Measurements from ENCODE around the gene CEBPA. TPM values are rescaled to one million over a fixed set of nuclear protein-coding genes. Genes with fewer than 3 reads are reported as not detected.

CEBPA gene
- polyA plus RNA-seq, 3 donors: 17.9 to 76.3 (median 47.5) TPM

DNA sequence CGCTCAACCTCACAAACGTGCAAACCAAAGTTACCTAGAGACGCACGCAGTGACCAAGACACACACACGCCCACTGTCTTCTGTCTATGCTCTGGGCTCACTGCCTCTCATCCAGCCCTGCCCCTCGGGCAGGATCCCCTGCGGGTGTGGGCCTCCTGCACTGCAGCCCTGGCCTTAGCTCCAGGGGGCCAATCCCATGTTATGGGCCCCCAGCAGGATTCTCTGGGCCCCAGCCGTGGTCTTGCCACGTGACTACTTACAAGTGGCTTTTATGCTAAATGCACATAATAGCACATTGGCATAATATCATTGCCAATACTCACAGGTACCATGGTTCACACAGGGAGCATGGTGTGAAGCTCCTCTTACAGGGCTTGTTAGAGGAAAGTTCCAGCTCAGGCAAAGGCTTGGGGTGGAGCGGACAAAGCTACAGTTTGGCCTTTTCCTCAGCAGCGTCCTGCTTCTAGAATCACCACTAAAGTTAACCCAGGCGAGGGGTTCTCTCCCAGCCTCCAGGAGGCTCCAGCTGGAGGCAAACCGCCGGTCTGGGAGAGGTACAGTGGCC, 37.4 kb downstream of the CEBPA start:
- no peak for DNase-seq
- no peak overlapping the region for H3K27ac Mint-ChIP-seq
- Histone ChIP-seq H2AFZ (ENCODE audit: insufficient read depth, low read depth, low read length, poor library complexity, severe bottlenecking) (no peak overlapping the region), H4K20me1 (ENCODE audit: insufficient read depth, low read length) (no peaks in the 10 kb centered on the region), H3K4me1 (ENCODE audit: control insufficient read depth in 1 of 2, insufficient read depth in 2 of 2, low read length in 2 of 2) (peaks cover 77 to 89% of the 10 kb centered on the region in 2 donors), H3K27ac (ENCODE audit: low read depth in 1 of 2, low read length in 2 of 2) (no peak overlapping the region), H3K9me3 (replicated peaks in 1 of 2; ENCODE audit: control insufficient read depth in 1 of 2, insufficient read depth in 1 of 2, low read length in 2 of 2) (no peaks in the 10 kb centered on the region), H3K79me2 (ENCODE audit: insufficient read depth, low read length) (peaks cover 22% of the 10 kb centered on the region), H3K4me2 (replicated peaks; ENCODE audit: extremely low read depth, low read length, poor library complexity, severe bottlenecking) (no peak overlapping the region), H3K9ac (ENCODE audit: insufficient read depth, low read length, poor library complexity, severe bottlenecking) (no peak overlapping the region), H3K4me3 (replicated peaks in 1 of 3; ENCODE audit: low read depth in 2 of 3, low read length in 3 of 3) (no peak overlapping the region), H3K27me3 (ENCODE audit: control insufficient read depth in 2 of 2, insufficient read depth in 2 of 2, low read length in 2 of 2) (no peaks in the 10 kb centered on the region), H3K36me3 (replicated peaks in 1 of 2; ENCODE audit: control insufficient read depth in 1 of 2, insufficient read depth in 2 of 2, low read length in 2 of 2) (no peaks in the 10 kb centered on the region)
- intact Hi-C loops (cut with micrococcal nuclease): loop anchor here (5.0 kb wide), 2 partner anchors 32 to 37 kb away; partner anchors contain the start of gene CEBPA (in 1 of the 2)
- TF ChIP-seq, protein P1, sequence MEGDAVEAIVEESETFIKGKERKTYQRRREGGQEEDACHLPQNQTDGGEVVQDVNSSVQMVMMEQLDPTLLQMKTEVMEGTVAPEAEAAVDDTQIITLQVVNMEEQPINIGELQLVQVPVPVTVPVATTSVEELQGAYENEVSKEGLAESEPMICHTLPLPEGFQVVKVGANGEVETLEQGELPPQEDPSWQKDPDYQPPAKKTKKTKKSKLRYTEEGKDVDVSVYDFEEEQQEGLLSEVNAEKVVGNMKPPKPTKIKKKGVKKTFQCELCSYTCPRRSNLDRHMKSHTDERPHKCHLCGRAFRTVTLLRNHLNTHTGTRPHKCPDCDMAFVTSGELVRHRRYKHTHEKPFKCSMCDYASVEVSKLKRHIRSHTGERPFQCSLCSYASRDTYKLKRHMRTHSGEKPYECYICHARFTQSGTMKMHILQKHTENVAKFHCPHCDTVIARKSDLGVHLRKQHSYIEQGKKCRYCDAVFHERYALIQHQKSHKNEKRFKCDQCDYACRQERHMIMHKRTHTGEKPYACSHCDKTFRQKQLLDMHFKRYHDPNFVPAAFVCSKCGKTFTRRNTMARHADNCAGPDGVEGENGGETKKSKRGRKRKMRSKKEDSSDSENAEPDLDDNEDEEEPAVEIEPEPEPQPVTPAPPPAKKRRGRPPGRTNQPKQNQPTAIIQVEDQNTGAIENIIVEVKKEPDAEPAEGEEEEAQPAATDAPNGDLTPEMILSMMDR (IDR thresholded peaks at IDR 0.05): no peak
- no peak overlapping the region for H3K4me3 Mint-ChIP-seq
- H3K4me1 Mint-ChIP-seq: peaks cover 86% of the 10 kb centered on the region
- WGBS (ENCODE audit: insufficient coverage): 82% methylated on average over 11 of the region's 14 CpGs
- peaks cover 0 to 4% of the 10 kb centered on the region in 2 donors for H3K36me3 Mint-ChIP-seq
- H3K9me3 Mint-ChIP-seq: no peaks in the 10 kb centered on the region
- H3K27me3 Mint-ChIP-seq (ENCODE audit: low read depth in 3 of 3): peaks cover 0 to 4% (median 0%) of the 10 kb centered on the region in 3 donors

DNA sequence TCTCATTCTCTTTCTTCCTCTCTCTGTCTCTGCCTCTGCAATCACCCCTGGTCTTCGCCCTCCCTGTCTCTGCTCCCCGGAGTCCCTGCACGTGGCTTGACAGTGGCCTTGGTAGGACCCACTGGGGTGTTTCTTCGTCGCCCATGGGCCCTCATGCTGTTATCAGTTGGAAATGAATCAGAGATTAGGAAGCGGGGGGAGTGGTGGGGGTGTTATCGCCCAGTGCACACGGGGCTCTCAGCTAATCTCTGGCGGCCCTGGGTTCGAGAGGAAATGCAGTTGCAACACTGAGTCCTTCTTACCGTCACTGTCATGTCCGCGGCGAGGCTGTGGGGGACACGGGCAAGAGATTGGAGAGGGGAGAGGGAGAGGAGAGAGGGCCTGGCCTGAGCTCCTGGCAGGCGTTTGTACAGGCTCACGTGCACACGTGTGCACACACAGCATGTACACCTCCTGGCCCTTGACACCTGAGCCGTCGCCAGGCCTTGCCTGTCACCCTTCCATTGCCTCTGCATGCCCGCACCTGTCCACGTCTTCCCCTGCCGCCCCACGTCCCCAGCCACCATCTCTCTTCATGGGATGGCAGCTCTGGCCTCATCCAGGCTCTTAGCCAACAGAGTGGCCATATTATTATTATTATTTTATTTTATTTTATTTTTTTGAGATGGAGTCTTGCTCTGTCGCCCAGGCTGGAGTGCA, 38.9 kb downstream of the CEBPA start:
- H3K4me1 ChIP-seq (ENCODE audit: control insufficient read depth in 1 of 2, insufficient read depth in 2 of 2, low read length in 2 of 2): peaks cover 78 to 85% of the 10 kb centered on the region in 2 donors
- peaks cover 0 to 4% of the 10 kb centered on the region in 2 donors for H3K36me3 Mint-ChIP-seq
- no peaks in the 10 kb centered on the region for H3K9me3 ChIP-seq (replicated peaks in 1 of 2; ENCODE audit: control insufficient read depth in 1 of 2, insufficient read depth in 1 of 2, low read length in 2 of 2)

More for the DNA sequence above, 38.9 kb downstream of the CEBPA start:
- H3K79me2 ChIP-seq (ENCODE audit: insufficient read depth, low read length): peaks cover 14% of the 10 kb centered on the region
- Mint-ChIP-seq H3K27ac (no peak overlapping the region), H3K27me3 (ENCODE audit: low read depth in 3 of 3) (peaks cover 0 to 4% (median 0%) of the 10 kb centered on the region in 3 donors), H3K4me1 (peaks cover 87% of the 10 kb centered on the region), H3K4me3 (no peak overlapping the region), H3K9me3 (no peaks in the 10 kb centered on the region)
- no peak overlapping the region for H3K4me2 ChIP-seq (replicated peaks; ENCODE audit: extremely low read depth, low read length, poor library complexity, severe bottlenecking)
- intact Hi-C loops (cut with micrococcal nuclease): loop anchor here (5.0 kb wide), 2 partner anchors 34 to 39 kb away; partner anchors contain the start of gene CEBPA (in 1 of the 2)
- peak overlapping the region; percentile 35 for H2AFZ ChIP-seq (ENCODE audit: insufficient read depth, low read depth, low read length, poor library complexity, severe bottlenecking)
- WGBS (ENCODE audit: insufficient coverage): 8% methylated on average over 6 of the region's 25 CpGs
- H3K27me3 ChIP-seq (ENCODE audit: control insufficient read depth in 2 of 2, insufficient read depth in 2 of 2, low read length in 2 of 2): no peaks in the 10 kb centered on the region
- no peak overlapping the region for H3K9ac ChIP-seq (ENCODE audit: insufficient read depth, low read length, poor library complexity, severe bottlenecking)
- TF ChIP-seq, protein P1 (IDR thresholded peaks at IDR 0.05): no peak
- no peak overlapping the region for H3K4me3 ChIP-seq (replicated peaks in 1 of 3; ENCODE audit: low read depth in 2 of 3, low read length in 3 of 3)
- no peak for DNase-seq
- H3K36me3 ChIP-seq (replicated peaks in 1 of 2; ENCODE audit: control insufficient read depth in 1 of 2, insufficient read depth in 2 of 2, low read length in 2 of 2): no peaks in the 10 kb centered on the region
- no peak overlapping the region for H3K27ac ChIP-seq (ENCODE audit: low read depth in 1 of 2, low read length in 2 of 2)
- no peaks in the 10 kb centered on the region for H4K20me1 ChIP-seq (ENCODE audit: insufficient read depth, low read length)
